ENCODE data around the gene IL22RA1.

- TF ChIP-seq, protein P1, sequence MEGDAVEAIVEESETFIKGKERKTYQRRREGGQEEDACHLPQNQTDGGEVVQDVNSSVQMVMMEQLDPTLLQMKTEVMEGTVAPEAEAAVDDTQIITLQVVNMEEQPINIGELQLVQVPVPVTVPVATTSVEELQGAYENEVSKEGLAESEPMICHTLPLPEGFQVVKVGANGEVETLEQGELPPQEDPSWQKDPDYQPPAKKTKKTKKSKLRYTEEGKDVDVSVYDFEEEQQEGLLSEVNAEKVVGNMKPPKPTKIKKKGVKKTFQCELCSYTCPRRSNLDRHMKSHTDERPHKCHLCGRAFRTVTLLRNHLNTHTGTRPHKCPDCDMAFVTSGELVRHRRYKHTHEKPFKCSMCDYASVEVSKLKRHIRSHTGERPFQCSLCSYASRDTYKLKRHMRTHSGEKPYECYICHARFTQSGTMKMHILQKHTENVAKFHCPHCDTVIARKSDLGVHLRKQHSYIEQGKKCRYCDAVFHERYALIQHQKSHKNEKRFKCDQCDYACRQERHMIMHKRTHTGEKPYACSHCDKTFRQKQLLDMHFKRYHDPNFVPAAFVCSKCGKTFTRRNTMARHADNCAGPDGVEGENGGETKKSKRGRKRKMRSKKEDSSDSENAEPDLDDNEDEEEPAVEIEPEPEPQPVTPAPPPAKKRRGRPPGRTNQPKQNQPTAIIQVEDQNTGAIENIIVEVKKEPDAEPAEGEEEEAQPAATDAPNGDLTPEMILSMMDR (IDR thresholded peaks at IDR 0.05): no peak
- TF ChIP-seq POLR2A (IDR thresholded peaks at IDR 0.05): no peak
Measured at GRCh38 chr1:24105368-24106160, 37.4 kb downstream of the IL22RA1 start.
